Measurements from ENCODE around the gene UAP1.

DNA sequence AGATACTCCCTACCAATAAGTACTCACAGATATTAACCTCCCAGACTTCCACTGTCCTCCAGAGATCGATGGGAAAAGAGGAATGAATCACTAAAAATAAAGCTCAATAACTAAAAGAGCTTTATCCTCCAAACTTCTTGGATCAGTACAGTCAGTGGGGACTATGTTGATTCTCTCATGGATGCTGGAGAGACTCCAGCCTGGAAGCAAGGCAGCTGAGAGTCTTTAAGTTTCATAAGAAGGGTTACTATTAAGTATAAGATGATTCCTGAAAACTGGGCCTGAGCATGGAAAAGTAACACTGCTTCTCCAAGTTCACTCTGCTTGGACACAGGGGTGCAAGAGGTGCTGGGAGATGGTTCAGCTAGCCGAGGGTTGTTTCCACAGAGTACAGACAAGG, 64.6 kb downstream of the UAP1 start:
- TF ChIP-seq, protein P1, sequence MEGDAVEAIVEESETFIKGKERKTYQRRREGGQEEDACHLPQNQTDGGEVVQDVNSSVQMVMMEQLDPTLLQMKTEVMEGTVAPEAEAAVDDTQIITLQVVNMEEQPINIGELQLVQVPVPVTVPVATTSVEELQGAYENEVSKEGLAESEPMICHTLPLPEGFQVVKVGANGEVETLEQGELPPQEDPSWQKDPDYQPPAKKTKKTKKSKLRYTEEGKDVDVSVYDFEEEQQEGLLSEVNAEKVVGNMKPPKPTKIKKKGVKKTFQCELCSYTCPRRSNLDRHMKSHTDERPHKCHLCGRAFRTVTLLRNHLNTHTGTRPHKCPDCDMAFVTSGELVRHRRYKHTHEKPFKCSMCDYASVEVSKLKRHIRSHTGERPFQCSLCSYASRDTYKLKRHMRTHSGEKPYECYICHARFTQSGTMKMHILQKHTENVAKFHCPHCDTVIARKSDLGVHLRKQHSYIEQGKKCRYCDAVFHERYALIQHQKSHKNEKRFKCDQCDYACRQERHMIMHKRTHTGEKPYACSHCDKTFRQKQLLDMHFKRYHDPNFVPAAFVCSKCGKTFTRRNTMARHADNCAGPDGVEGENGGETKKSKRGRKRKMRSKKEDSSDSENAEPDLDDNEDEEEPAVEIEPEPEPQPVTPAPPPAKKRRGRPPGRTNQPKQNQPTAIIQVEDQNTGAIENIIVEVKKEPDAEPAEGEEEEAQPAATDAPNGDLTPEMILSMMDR (IDR thresholded peaks at IDR 0.05) = no peak
- TF ChIP-seq POLR2A (IDR thresholded peaks at IDR 0.05) (no peak), POLR2AphosphoS5 (IDR thresholded peaks at IDR 0.05) (no peak)
